A549 (cell line): ENCODE results near the gene ABCB1. TPM values are rescaled to one million over a fixed set of nuclear protein-coding genes. Genes with fewer than 3 reads are reported as not detected.

Source experiments
- ATAC-seq, 2 experiments: fragments of 200-7000 bp in 1 of 2; fragments of >200 bp in 1 of 2; cut with Nextera tagmentation in 1 of 2; cut with Tn5 transposase in 1 of 2; 3 replicates each; pipeline versions ENCODE4 v1.8.0 to v1.9.1; 2018 to 2020; ENCODE audit warnings: mild to moderate bottlenecking in 1 of 2, moderate library complexity in 1 of 2
- CTCF ChIA-PET: fragments of 300-600 bp; sonication (Branson Sonifier 250); formaldehyde crosslinking; extraction: SDS; loops from one replicate; lab custom pipeline; 2021; ENCODE audit warnings: antibody characterized with exemption, inconsistent platforms; lab: Yijun Ruan, JAX
- POLR2A ChIA-PET: fragments of 350-600 bp; formaldehyde crosslinking; extraction: SDS; loops from one replicate; lab custom pipeline; 2021; ENCODE audit warnings: antibody characterized with exemption, inconsistent platforms; lab: Yijun Ruan, JAX
- DNase-seq, 2 experiments: peaks; one replicate each; pipeline versions ENCODE4 v3.0.0 to v3.0.0-alpha.2; 2011 to 2016; ENCODE audit warnings: low read depth in 1 of 2, low spot score in 1 of 2
- FAIRE-seq: peaks from 2 replicates; lab custom pipeline; 2011; peaks lifted over from hg19 to GRCh38; lab: Jason Lieb, UNC
- H3K27ac ChIP-seq, 2 experiments: fragments of >200 bp; sonication (Bioruptor Twin); formaldehyde crosslinking; 3 replicates each; pipeline ENCODE4 v1.5.1; 2016 to 2017
- H3K4me1 ChIP-seq: fragments of >200 bp; sonication (Bioruptor Twin); formaldehyde crosslinking; 3 replicates; pipeline ENCODE4 v1.6.1; 2016
- H3K4me2 ChIP-seq: fragments of >200 bp; sonication (Bioruptor Twin); formaldehyde crosslinking; 3 replicates; pipeline ENCODE4 v1.6.1; 2016
- H3K4me3 ChIP-seq: fragments of >200 bp; sonication (Bioruptor Twin); formaldehyde crosslinking; 3 replicates; pipeline ENCODE4 v1.5.1; 2016
- H3K9me3 ChIP-seq: fragments of >200 bp; sonication (Bioruptor Twin); formaldehyde crosslinking; 3 replicates; pipeline ENCODE4 v1.6.1; 2016
- CBX8 ChIP-seq: fragments of 200-600 bp; sonication (generic); IDR thresholded peaks from 2 replicates; pipeline ENCODE4 v1.6.1; 2016
- CHD2 ChIP-seq: fragments of 150-350 bp; IDR thresholded peaks from 2 replicates; pipeline ENCODE4 v1.6.1; 2014; ENCODE audit warnings: low read length; ENCODE audit not compliant: partially characterized antibody
- E2F6 ChIP-seq: IDR thresholded peaks from 2 replicates; pipeline ENCODE4 v1.6.1; 2012; ENCODE audit warnings: low read depth, borderline replicate concordance
- ELK1 ChIP-seq: fragments of 150-350 bp; IDR thresholded peaks from 2 replicates; pipeline ENCODE4 v1.6.1; 2014; ENCODE audit warnings: low read depth, mild to moderate bottlenecking, low read length
- FOSL2 ChIP-seq, 2 experiments: fragments of 450-650 bp in 1 of 2; fragments of >200 bp in 1 of 2; sonication (Bioruptor Twin) in 1 of 2; formaldehyde crosslinking; IDR thresholded peaks; 2 replicates each; pipeline versions ENCODE4 v1.5.0 to v1.6.1; 2016 to 2020; ENCODE audit warnings: mild to moderate bottlenecking in 1 of 2, moderate library complexity in 1 of 2
- FOXS1 ChIP-seq: fragments of 250-450 bp; sonication (Bioruptor Pico); IDR thresholded peaks from 2 replicates; pipeline ENCODE4 v1.5.0; 2020; ENCODE audit warnings: mild to moderate bottlenecking, moderate library complexity
- GATA3 ChIP-seq: IDR thresholded peaks from 2 replicates; pipeline ENCODE4 v1.6.1; 2012; ENCODE audit warnings: borderline replicate concordance
- HEYL ChIP-seq: fragments of 250-450 bp; sonication (Bioruptor Pico); IDR thresholded peaks from 2 replicates; pipeline ENCODE4 v1.8.0; 2021; ENCODE audit warnings: mild to moderate bottlenecking, moderate library complexity
- HOXA7 ChIP-seq: fragments of 250-450 bp; sonication (Bioruptor Pico); IDR thresholded peaks from 2 replicates; pipeline ENCODE4 v1.5.0; 2020; ENCODE audit warnings: mild to moderate bottlenecking, moderate library complexity
- HOXB5 ChIP-seq: fragments of 250-450 bp; sonication (Bioruptor Pico); IDR thresholded peaks from 2 replicates; pipeline ENCODE4 v1.5.0; 2020; ENCODE audit warnings: mild to moderate bottlenecking, moderate library complexity
- JUN ChIP-seq, 2 experiments: fragments of >200 bp; sonication (Bioruptor Twin); formaldehyde crosslinking; IDR thresholded peaks; 2 replicates in 1 of 2; 3 replicates in 1 of 2; pipeline ENCODE4 v1.6.1; 2016 to 2017
- KDM1A ChIP-seq: fragments of 200-600 bp; sonication (generic); IDR thresholded peaks from 2 replicates; pipeline ENCODE4 v1.6.1; 2016; ENCODE audit warnings: low read depth, mild to moderate bottlenecking
- KDM5A ChIP-seq: fragments of 200-600 bp; sonication (generic); IDR thresholded peaks from 2 replicates; pipeline ENCODE4 v1.6.1; 2016; ENCODE audit warnings: antibody characterized with exemption, mild to moderate bottlenecking
- MAX ChIP-seq: IDR thresholded peaks from 2 replicates; pipeline ENCODE4 v1.6.1; 2012
- MAZ ChIP-seq: fragments of 150-350 bp; IDR thresholded peaks from 2 replicates; pipeline ENCODE4 v1.6.1; 2014; ENCODE audit warnings: antibody characterized with exemption, low read depth, low read length, borderline replicate concordance
- MYC ChIP-seq: IDR thresholded peaks from 2 replicates; pipeline ENCODE4 v1.6.1; 2012; ENCODE audit warnings: mild to moderate bottlenecking, inconsistent platforms, low read length, improper control_type of control experiment, borderline replicate concordance
- NFE2L2 ChIP-seq: fragments of 150-350 bp; conservative IDR thresholded peaks from 2 replicates; pipeline ENCODE4 v1.6.1; 2014; ENCODE audit warnings: low read length
- SMC3 ChIP-seq: fragments of >200 bp; sonication (Bioruptor Twin); formaldehyde crosslinking; IDR thresholded peaks from 3 replicates; pipeline ENCODE4 v1.6.1; 2018; ENCODE audit warnings: inconsistent platforms
- SREBF2 ChIP-seq: fragments of 450-650 bp; IDR thresholded peaks from 2 replicates; pipeline ENCODE4 v1.6.1; 2014; ENCODE audit warnings: mild to moderate bottlenecking, moderate library complexity
- TFCP2L1 ChIP-seq: fragments of 250-450 bp; sonication (Bioruptor Pico); IDR thresholded peaks from 2 replicates; pipeline ENCODE4 v1.5.0; 2021; ENCODE audit warnings: mild to moderate bottlenecking
- USF2 ChIP-seq: fragments of 450-650 bp; IDR thresholded peaks from 2 replicates; pipeline ENCODE4 v1.6.1; 2014; ENCODE audit warnings: antibody characterized with exemption
- ZC3H11A ChIP-seq: fragments of 450-650 bp; IDR thresholded peaks from 2 replicates; pipeline ENCODE4 v1.6.1; 2014; ENCODE audit warnings: antibody characterized with exemption, mild to moderate bottlenecking
- ZFP36 ChIP-seq: fragments of 450-650 bp; IDR thresholded peaks from 2 replicates; pipeline ENCODE4 v1.6.1; 2014; ENCODE audit warnings: borderline replicate concordance; ENCODE audit not compliant: partially characterized antibody
- ZNF302 ChIP-seq: fragments of 250-450 bp; sonication (Bioruptor Pico); IDR thresholded peaks from 2 replicates; pipeline ENCODE4 v1.9.0; 2021; ENCODE audit warnings: inconsistent platforms, mild to moderate bottlenecking, moderate library complexity
- ZSCAN20 ChIP-seq: fragments of 250-450 bp; sonication (Bioruptor Pico); IDR thresholded peaks from 2 replicates; pipeline ENCODE4 v1.8.0; 2022; ENCODE audit warnings: mild to moderate bottlenecking, moderate library complexity
- WGBS: methylation state at CpG from one replicate; pipeline ENCODE4 v1.1.6; 2017; ENCODE audit errors: missing lambda C conversion rate; 5-methylcytosine and 5-hydroxymethylcytosine counted together
- polyA plus RNA-seq, 4 experiments: library from polyadenylated mRNA; depleted of rRNA in 3 of 4; stranded (reverse); fragments of >200 nt; fragmentation: RNase III in 1 of 4; extraction: RNeasy Plus Mini Kit Qiagen cat#74134 plus additional on column Dnase treatment in 1 of 4; gene quantifications; 2 replicates in 3 of 4; 3 replicates in 1 of 4; pipeline ENCODE4 v1.2.3, GENCODE V29; 2011 to 2017

ABCB1 gene
- polyA plus RNA-seq, 2 of the 4 experiments (the other 2 are of a cell fraction): 0.05 TPM; not detected in 1

GRCh38 chr7:87512906-87513305, 87.8 kb downstream of the ABCB1 start:
- FAIRE-seq: no peak
- Histone ChIP-seq H3K4me2 (no peak overlapping the region), H3K4me1 (no peaks in the 10 kb centered on the region), H3K9me3 (no peaks in the 10 kb centered on the region), H3K4me3 (no peak overlapping the region), H3K27ac (no peak overlapping the region)
- DNase-seq: no peak
- ChIA-PET POLR2A (no interaction called here), CTCF (no interaction called here)
- TF ChIP-seq MAZ: no peak
- no peak for TF ChIP-seq ZFP36
- TF ChIP-seq MAX: no peak
- TF ChIP-seq CHD2: no peak
- TF ChIP-seq FOSL2 (IDR thresholded peaks at IDR 0.05): no peak
- TF ChIP-seq FOSL2 (CRISPR knock-in tag; IDR thresholded peaks at IDR 0.05): no peak
- no peak for TF ChIP-seq ZNF302 (CRISPR knock-in tag)
- TF ChIP-seq CBX8: no peak
- TF ChIP-seq E2F6: no peak
- TF ChIP-seq KDM5A: no peak
- TF ChIP-seq USF2: no peak
- no peak for ATAC-seq
- WGBS: 37% methylated on average over 4 of the region's 4 CpGs

- FAIRE-seq (no peak), ATAC-seq (no peak), DNase-seq (no peak)
- Histone ChIP-seq H3K4me1 (no peaks in the 10 kb centered on the region), H3K27ac (no peak overlapping the region), H3K9me3 (no peaks in the 10 kb centered on the region)
- CTCF ChIA-PET: no interaction called here
- WGBS: 6% methylated on average over 1 of the region's 1 CpG
- TF ChIP-seq ZFP36 (no peak), ZC3H11A (no peak), GATA3 (no peak), ELK1 (no peak), SMC3 (no peak), NFE2L2 (no peak), KDM1A (no peak), FOXS1 (CRISPR knock-in tag) (no peak), ZSCAN20 (CRISPR knock-in tag) (no peak), HOXB5 (CRISPR knock-in tag) (no peak), JUN (IDR thresholded peaks at IDR 0.05) (no peak), SREBF2 (no peak), HEYL (CRISPR knock-in tag) (no peak), HOXA7 (no peak), TFCP2L1 (CRISPR knock-in tag) (no peak), MYC (no peak)
- TF ChIP-seq, all 56 proteins: peak for 0
- POLR2A ChIA-PET: no interaction called here
- no peak overlapping the region for H3K4me3 ChIP-seq
- H3K4me2 ChIP-seq: no peak overlapping the region
These were observed 89.2 kb downstream of the ABCB1 start for GRCh38 chr7:87511510-87511909.
